GM21576 (cell line): Measurements from ENCODE around the gene INSYN2B.

Experiments used
- ATAC-seq: cut with Tn5 transposase; IDR thresholded peaks from one replicate; pipeline ENCODE4 v1.9.1; 2021; ENCODE audit warnings: mild to moderate bottlenecking, moderate library complexity; ENCODE audit not compliant: unreplicated experiment

The INSYN2B gene

DNA sequence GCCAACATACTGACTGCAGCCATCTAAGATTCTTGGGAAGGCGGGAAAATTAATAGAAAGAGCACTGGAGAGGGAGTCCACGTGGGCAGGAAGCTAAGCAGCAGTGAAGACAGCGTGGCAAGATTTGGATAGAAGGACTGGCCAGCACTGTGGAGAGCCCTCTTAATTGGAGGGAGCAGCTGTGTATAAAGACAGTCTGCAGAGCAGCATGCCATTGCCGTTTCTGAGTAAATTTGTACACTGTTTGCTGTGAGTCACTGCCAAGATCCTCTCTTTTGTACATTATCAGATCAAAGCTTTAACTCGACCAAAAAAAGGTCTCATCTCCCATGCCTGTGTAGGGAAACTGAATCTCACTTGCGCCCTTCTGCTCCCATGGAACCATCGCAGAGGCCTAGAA, 45.3 kb downstream of the INSYN2B start:
- ATAC-seq: no peak

DNA sequence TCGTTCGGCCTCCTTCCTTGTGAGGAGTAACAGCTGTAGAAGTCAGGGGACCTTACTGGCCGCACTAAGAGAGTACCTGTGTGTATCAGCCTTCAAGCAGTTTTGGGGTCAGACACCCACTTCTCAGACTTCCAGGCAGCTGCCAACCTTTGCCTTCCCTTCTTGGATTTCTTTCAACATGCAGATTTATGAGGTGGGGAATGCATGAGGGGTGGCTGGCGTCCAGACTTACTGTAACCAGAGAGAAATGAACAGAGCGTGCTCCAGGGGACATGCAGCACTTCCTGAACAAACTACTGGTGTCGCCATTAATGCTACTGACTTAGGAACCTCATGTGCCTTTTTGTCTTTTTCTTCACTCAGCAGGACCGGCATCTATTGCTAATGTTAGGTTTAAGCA, 46.7 kb downstream of the INSYN2B start:
- no peak for ATAC-seq

DNA sequence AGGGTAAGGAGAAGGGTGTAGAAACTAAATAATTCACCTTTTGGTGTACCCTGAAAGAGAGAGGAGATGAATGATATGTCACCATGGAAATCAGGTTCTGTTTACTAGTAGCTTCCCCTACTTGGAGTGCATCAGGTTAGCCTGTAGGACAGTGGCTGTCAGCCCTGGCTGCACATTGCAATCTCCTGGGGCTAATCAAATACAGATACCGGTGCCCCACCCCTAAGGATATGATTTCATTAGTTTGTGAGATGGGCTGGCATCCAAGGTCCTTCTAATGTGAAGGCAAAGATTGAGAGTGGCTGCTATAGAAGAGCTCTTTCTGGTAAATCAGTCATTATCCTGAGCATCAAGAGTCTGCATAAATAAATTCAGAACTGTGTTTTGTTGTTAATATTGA, 47.2 kb downstream of the INSYN2B start:
- no peak for ATAC-seq

DNA sequence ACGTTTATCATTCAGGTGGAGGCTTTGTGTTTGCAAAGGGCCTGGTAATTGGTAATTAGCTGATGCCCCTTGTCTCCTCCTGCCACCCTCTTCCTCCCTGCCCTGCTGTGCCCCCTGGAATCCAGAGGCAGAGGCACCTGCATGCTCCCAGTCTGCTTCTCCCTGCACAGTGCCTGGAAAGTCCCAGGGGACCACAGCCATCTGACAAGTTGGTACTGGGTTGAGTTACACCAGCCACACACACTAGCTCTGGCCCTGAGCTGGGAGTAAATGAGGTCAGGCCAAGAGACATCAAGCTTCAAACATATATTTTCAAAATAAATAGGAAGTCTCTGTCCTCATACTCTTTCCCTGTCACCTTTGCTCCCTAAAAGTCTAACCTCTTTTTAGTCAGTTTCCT, 56.3 kb downstream of the INSYN2B start:
- no peak for ATAC-seq

DNA sequence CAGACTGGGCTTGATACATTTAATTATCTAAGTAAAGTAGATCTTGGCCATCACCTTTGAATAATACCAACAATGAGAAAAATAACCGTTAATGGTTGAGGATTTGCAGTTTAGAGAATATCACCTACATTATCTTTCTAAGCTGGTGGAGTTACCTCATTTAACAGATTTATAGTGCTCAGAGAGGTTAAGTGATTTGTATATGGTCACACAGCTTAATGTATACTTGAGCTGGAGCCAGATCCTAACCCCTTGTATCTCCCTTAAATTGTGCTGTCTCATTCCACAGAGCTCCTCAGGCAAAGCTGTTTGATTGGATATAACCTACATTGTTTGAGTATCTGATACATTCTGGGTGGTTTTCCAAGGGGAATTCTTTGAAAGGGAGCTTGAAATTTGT, 57.8 kb downstream of the INSYN2B start:
- no peak for ATAC-seq

DNA sequence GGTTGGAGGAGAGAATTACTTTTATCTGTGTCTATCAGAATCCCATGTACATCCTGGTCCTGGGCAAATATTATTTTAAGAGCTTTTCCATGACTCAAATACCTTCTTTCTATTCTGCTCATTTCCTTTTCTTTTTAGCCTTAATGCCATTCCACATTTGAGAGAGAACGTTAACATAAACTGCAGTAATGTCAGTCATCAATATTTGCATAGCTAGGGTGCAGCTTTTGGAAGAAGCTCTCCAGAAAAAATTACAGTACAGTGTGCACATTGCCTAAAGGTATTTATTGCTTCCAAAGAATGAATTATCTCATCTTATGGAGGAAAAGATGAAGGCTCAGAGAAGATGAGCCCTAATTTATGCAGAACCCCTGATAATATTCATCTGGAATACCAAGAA, 58.3 kb downstream of the INSYN2B start:
- no peak for ATAC-seq

DNA sequence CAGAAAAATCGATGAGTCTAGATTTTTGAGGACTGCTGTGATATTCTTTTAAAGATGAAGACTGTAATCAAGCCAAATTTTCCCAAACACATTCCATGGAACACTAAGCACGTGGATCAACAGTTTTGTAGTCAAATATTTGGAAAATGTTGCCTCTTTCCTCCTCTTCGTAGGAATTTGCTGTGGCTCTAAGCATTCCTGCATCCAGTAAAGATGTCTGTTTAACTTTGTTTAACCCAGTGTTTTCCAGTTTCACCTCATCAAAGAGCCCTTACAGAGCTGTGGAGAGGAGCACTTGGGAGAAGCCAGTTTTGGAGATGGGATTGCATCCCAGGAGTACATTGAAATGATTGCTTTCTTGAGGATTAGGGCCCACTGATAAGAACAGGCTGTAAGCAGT, 58.9 kb downstream of the INSYN2B start:
- no peak for ATAC-seq

DNA sequence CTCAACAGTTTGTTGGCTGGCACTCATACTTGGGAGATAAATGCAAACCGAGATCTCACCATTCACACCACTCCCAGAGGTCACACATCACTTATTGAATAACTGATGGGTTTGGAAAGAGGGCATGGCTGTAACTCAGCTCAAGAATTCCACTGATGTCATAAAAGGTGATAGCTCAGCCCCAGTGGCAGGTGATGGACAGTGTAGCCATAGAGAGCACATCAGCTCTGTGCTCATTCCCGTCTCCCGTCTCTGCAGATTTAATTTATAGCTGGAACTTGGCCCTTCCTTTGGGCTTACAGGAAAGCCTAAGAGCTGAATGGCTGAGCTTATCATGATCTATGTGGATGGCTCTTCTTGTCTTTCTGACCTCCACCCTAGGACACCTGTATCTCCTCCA, 59.8 kb downstream of the INSYN2B start:
- no peak for ATAC-seq

DNA sequence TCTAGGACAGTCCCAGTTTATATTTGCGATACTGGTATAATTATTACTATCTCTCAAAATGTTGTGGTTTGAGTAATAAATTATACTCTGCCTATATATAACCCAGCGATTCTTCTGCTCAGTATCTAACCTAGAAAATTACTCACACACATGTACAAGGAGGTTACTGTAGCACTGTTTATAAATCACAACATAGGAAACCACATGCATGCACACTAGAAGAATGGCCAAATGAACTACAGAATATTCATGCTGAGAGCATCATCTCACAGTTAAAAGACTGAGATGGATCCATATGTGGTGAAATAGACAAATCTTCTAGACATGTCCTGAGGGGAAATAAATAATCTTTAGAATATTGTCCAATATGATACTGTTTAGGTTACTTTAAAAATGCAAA, 62.1 kb downstream of the INSYN2B start:
- ATAC-seq: no peak

DNA sequence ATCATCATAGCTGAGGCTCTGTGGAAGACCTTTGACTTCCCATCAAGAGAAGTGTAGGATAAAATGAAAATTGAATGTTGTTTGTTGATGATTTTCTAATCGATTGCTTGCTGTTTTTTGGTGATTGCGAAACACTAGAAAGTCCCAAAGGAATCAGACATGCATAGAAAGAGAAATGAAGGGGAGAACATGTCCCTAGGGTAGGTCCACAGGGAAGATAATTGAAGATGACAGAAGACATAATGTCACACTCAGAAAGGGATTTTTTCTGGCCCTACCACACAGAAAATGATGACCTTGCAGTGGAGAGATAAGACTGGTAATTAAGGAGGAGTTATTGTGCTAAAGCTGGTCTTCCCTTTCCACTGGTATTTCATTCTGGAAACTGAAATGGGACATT, 62.8 kb downstream of the INSYN2B start:
- no peak for ATAC-seq

DNA sequence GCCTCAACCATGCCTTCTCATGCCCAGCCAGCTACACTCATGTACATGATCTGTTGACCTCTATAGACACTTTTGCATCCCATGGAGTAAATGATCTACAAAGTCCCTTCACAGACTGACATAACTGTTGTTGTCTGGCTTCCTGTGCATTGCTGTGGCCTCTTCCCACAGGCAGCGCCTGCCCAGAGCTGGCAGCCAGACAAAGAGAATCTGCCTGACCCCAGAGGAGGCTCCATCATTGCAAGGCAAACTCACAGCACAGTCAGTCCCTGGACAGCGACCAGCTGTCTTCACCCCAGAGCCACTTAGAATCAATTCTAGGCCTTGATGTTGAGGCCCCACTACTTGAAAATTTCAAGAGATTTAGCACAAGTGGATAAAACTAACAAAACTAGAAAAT, 65.5 kb downstream of the INSYN2B start:
- no peak for ATAC-seq

DNA sequence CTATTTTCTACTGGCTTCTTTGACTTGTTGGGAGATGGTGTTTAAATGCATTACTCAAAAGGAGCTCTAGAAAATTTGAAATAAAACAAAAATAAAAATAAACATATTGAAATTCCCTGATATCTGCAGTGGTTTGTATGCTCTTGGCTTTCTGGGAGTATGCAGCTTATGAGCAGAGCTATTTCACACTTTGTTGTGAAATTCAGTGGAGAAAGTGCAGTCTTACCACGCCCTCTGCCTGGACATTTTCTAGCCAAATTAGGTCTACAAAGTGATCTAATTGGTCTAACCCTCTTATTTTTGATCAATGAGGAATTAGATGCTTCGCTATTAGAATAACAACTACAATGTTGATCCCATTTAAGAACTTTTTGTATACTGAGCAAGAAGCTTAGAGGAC, 66.8 kb downstream of the INSYN2B start:
- ATAC-seq: no peak

DNA sequence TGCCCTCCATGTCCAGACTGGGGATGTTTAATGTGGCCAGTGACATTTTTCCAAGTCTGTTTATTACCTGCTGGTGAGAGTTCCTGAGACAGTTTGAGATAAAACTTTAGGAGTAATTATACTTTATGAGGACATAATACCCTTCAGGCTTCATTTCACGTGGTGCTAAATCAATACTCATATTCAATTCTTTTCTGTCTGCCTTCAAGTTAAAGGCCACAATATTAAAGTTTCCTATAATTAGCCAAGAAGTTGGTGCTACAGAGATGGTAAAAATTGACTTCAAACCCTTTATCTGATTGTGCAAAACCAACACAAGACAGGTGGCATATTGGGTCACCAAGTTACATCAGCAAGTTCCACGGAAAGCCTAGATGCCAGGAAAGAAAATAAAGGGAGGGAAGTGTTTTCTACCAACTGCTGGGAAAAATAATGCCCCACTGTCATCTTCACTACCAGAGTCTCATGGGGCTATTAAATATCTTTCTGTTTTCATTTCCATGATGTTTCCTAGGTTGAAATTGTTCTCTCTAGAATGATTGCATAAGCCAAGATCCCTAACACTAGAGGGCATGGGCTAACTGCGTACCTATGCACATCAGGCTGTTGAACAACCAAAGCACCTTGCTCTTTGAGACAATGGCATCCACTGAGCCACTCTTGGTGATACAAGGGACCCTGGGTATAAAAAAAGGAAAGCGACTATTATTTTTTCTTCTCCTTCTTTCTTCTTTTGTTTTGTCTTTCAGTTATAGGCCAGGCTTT, 68.7 kb downstream of the INSYN2B start:
- no peak for ATAC-seq

DNA sequence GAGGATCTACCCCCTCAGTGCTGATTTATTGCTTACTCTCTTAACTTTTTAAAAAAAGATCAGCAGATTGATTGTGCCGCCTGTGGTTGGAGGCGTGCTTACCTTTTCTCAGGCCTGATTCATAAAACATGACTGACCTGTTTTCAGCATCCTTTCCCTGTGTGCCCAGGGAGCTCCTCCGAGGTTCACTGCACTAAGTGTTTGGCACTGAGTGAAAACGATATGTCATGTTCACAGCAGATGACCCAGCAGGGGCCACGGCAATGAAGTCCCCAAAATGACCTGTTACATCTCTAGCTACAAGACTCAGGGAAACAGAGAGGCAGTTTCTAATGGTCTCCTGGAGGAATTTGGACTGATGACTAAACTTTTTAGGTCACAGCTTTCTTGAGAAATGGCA, 69.9 kb downstream of the INSYN2B start:
- ATAC-seq: no peak

DNA sequence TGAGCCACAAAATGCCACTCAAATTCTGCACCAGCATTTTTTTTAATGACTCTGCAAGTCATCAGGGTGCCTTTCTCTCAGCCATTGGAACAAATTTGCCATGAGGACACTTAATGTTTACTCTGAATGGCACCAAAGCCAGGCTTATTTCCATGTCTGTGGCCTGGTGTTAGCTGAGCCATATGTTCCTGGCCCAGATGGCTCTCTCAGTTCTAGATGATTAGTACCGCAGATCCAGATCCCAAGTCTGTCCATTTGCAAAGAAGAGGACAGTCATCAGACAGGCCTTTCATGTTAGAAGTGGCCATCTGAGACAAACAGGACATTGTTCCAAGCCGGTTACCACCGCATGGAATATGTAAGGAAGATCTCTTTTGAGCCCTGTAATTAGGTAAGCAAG, 70.3 kb downstream of the INSYN2B start:
- no peak for ATAC-seq

DNA sequence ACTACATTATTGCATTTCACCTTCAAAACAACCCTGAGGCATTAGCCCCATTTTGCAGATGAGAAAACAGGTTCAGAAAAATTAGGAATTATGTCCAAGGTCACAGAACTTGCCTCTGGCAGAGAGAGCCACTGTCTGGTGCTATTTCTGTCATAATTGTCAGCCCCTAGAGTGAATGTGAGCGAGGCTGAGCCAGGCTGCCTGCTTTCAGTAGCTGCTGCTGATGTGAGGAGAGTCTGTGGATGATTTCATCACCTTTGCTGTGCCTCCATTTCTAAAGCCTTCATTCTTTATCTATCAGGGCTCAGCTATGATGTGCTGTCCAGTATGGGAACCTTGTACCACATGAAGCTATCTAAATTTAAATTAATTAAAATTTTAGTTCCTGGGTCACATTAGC, 71.4 kb downstream of the INSYN2B start:
- ATAC-seq: no peak

DNA sequence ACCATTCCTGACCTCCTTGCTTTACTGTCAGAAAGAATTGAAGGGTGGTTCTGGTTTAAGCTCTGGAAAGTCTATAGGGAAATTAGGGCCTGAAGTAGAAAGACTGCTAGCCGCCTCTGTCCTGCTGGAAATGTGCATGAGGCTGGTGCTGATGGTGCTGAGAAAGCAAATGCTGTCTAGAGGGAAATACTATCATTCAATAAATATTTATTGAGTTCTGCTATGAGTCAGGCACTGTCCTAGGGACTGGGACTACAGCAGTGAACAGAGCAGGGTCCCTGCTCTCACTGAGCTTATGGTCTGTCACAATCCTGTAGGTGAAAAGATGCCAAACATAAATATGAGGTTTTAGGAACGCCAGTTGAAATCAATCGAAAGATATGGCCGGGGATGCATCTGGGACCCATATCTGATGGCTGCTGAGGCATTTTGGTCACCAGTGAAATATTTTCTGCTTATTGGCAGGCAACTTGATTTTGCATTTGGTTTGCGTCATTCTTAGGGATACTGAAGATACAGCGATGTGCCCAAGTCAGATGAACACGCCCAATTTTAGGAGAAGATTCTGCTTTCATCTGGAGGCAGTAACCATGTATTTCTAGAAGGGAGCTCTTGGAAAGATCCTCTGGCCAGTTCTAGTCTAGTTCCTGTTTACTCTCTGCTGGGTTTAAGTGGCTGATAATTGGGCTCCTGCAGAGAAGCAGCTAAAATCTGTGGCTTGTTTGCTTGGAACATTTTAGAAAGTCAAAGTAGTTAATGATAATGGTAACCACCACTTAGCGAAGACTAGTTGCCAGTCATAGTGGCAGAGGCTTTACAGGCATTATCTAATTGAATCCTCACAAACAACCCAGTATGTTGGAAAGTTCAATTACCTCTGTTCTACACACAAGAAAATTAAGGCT, 73.3 kb downstream of the INSYN2B start:
- no peak for ATAC-seq

DNA sequence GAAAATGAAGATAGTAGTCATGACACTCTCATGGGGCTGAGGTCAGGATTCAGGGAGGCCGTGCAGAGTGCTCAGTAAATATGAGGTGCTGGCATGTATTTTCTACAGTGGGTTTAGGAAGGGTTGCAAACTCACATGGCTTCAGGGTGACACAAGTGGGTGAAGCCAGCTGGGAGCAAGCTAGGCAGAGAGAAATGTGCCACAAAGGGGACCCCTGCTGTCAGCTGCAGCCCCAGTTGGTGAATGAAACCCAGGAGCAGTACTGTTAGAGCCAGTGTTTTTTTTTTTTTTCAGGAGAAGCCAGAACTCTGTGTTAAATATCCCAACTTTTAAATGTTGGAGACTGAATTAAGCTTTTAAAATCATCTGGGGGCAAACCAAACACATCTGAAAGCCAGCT, 75.3 kb downstream of the INSYN2B start:
- ATAC-seq: no peak

DNA sequence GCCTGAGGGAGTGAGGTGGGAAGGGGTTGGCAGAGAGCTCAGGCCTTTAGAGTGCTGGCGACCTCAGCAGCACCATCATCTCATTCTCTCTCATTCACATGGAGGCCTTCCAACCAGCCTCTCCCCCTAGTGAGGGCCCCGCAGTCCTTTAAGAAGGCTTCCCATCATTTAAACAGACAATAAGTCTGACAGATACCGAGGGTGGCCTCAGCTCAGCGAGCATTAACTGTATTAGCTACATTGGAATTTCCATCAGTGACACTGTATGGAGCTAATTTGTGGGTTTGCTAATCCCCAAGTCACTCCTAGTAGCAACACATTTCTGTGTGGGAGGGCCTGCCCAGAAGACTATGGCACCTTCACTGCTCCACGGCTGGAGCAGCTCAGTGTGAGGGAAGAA, 75.8 kb downstream of the INSYN2B start:
- no peak for ATAC-seq

DNA sequence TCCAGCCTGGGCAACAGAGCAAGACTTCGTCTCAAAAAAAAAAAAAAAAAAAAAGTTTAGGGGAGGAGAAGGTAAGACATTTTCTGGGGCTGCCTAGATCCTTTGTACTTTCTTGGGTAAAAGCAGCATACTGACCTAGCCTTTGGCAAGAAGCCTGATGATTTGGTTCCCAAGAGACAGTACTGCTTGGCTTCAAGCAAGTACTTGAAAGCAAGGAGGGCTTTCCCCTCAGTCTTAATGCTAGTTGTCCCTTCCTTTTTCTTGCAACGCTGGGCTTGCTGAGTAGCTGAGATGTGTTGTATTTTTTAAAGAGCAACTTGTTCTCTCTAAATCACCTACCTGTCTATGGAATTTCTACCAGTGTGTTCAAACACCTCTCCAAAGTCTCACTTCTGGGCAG, 76.2 kb downstream of the INSYN2B start:
- ATAC-seq: no peak

DNA sequence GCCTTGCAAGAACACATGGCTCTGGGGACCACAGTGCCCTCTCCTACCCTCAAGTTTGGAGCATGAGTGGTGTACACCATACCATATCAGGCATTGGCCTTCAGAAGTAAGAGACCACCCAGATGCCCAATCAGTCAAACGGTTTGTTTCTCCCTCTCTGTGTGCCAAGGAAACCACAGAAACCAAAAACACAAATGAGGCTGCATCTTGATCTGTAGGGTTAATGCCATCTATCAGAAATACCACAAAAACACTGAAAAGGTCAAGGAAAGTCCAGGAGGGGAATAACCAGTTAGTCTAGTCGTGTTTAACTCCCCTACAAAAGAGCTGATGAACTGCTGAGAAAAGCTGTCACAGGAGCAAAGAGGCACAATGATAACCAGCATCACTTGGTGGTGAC, 78.4 kb downstream of the INSYN2B start:
- no peak for ATAC-seq

DNA sequence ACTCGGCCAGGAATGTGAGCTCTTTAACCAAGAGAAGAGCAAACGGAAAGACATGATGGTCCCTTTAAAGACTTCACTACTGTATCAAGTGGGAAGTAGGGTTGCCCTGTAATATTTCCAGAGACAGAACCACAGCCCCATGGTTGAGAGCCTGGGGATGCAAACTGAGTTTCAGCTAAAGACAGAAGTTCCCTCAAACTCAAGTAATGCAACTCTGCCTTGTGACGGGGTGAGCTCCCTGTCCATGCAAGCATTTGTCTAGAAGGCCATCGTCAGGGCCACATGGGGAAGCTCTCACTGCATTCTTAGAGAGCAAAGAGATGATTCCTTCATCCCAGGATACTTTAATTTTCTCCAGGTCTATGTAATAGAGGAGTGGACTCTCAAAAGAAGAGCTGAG, 82.8 kb downstream of the INSYN2B start:
- no peak for ATAC-seq
